Muscle layer of duodenum (tissue), 2 donors: ENCODE results near the gene IQCE.

ENCODE experiments used
- H3K27ac ChIP-seq: one replicate; pipeline ENCODE4 v1.7.0; 2013; ENCODE audit warnings: mild to moderate bottlenecking, low read length
- H3K27me3 ChIP-seq: one replicate; pipeline ENCODE4 v1.7.0; 2013; ENCODE audit warnings: low read depth, mild to moderate bottlenecking, control low read depth, low read length
- H3K36me3 ChIP-seq, 2 donors: one replicate each; pipeline ENCODE4 v1.7.0; 2013; ENCODE audit warnings: low read length in 2 of 2, control low read depth in 1 of 2, mild to moderate bottlenecking in 1 of 2; ENCODE audit not compliant: insufficient read depth in 2 of 2, control insufficient read depth in 1 of 2
- H3K4me1 ChIP-seq, 2 donors: one replicate each; pipeline ENCODE4 v1.7.0; 2013; ENCODE audit warnings: low read length in 2 of 2, mild to moderate bottlenecking in 2 of 2, control low read depth in 1 of 2, moderate library complexity in 1 of 2; ENCODE audit not compliant: insufficient read depth in 2 of 2, control insufficient read depth in 1 of 2
- H3K4me3 ChIP-seq, 2 donors: one replicate each; pipeline ENCODE4 v1.7.0; 2013; ENCODE audit warnings: low read length in 2 of 2, low read depth in 1 of 2, mild to moderate bottlenecking in 1 of 2
- H3K9me3 ChIP-seq, 2 donors: one replicate each; pipeline ENCODE4 v1.7.0; 2013; ENCODE audit warnings: low read length in 2 of 2, control low read depth in 1 of 2, mild to moderate bottlenecking in 1 of 2; ENCODE audit not compliant: control insufficient read depth in 1 of 2
- donor health status: healthy.

Gene IQCE

GRCh38 chr7:2637505-2638223, 78.9 kb downstream of the IQCE start:
- Histone ChIP-seq H3K9me3 (no peaks in the 10 kb centered on the region), H3K4me3 (no peak overlapping the region), H3K36me3 (no peaks in the 10 kb centered on the region), H3K4me1 (peaks cover 3 to 68% of the 10 kb centered on the region in 2 donors), H3K27ac (no peak overlapping the region), H3K27me3 (no peaks in the 10 kb centered on the region)

GRCh38 chr7:2638224-2638991, 79.6 kb downstream of the IQCE start:
- Histone ChIP-seq H3K4me3 (no peak overlapping the region), H3K27me3 (no peaks in the 10 kb centered on the region), H3K4me1 (peaks cover 3 to 60% of the 10 kb centered on the region in 2 donors), H3K27ac (no peak overlapping the region), H3K9me3 (no peaks in the 10 kb centered on the region), H3K36me3 (no peaks in the 10 kb centered on the region)

DNA sequence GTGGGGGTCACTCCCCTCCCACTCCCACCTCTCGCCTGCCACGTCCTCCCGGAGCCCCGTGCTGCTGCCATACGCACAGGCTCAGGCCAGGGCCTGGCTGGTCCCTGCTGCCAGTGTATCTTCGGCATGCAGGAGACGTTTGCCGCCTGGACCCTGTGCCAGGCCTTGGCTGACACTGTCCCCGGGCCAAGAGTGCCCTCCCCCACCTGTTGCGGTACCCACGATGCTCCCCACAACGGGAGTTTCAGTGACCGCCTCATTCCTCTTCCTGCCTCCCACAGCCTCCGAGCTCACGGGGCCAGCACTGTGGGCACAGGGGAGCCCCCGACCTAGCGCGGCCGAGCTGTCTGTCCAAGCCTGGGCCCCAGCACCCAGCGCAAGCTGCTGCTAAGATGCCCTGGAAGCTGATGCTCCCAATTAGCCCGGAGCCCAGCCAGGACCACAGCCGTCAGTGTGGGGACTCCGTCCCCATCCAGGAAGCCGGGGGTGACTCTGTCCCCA, 80.5 kb downstream of the IQCE start:
- H3K27ac ChIP-seq, result no peak overlapping the region

GRCh38 chr7:2639695-2640481, 81.1 kb downstream of the IQCE start:
- no peak overlapping the region for H3K4me3 ChIP-seq
- peaks cover 3 to 54% of the 10 kb centered on the region in 2 donors for H3K4me1 ChIP-seq
- H3K36me3 ChIP-seq, result no peaks in the 10 kb centered on the region
- H3K27ac ChIP-seq, result no peak overlapping the region
- H3K27me3 ChIP-seq, result no peaks in the 10 kb centered on the region
- no peaks in the 10 kb centered on the region for H3K9me3 ChIP-seq

More for the DNA sequence above, 80.5 kb downstream of the IQCE start:
- Histone ChIP-seq H3K4me1 (peaks cover 3 to 54% of the 10 kb centered on the region in 2 donors), H3K36me3 (no peaks in the 10 kb centered on the region), H3K4me3 (no peak overlapping the region), H3K9me3 (no peaks in the 10 kb centered on the region), H3K27me3 (no peaks in the 10 kb centered on the region)

- Histone ChIP-seq H3K27me3 (no peaks in the 10 kb centered on the region), H3K4me1 (peaks cover 3 to 57% of the 10 kb centered on the region in 2 donors), H3K4me3 (no peak overlapping the region), H3K36me3 (no peaks in the 10 kb centered on the region), H3K9me3 (no peaks in the 10 kb centered on the region), H3K27ac (no peak overlapping the region)
Observed at GRCh38 chr7:2640482-2640830, 81.7 kb downstream of the IQCE start.

- Histone ChIP-seq H3K4me1 (peaks cover 3 to 57% of the 10 kb centered on the region in 2 donors), H3K27me3 (no peaks in the 10 kb centered on the region), H3K9me3 (no peaks in the 10 kb centered on the region), H3K36me3 (no peaks in the 10 kb centered on the region), H3K27ac (no peak overlapping the region), H3K4me3 (peak overlapping the region in 1 of 2 donors; percentile 20)
Observed at GRCh38 chr7:2640846-2641316, 82.1 kb downstream of the IQCE start.

GRCh38 chr7:2641406-2642393, 82.9 kb downstream of the IQCE start:
- H3K36me3 ChIP-seq, result no peaks in the 10 kb centered on the region
- H3K27ac ChIP-seq, result no peak overlapping the region
- no peaks in the 10 kb centered on the region for H3K9me3 ChIP-seq
- peaks cover 3 to 57% of the 10 kb centered on the region in 2 donors for H3K4me1 ChIP-seq
- peak overlapping the region in 1 of 2 donors; percentile 20 for H3K4me3 ChIP-seq
- H3K27me3 ChIP-seq, result no peaks in the 10 kb centered on the region

DNA sequence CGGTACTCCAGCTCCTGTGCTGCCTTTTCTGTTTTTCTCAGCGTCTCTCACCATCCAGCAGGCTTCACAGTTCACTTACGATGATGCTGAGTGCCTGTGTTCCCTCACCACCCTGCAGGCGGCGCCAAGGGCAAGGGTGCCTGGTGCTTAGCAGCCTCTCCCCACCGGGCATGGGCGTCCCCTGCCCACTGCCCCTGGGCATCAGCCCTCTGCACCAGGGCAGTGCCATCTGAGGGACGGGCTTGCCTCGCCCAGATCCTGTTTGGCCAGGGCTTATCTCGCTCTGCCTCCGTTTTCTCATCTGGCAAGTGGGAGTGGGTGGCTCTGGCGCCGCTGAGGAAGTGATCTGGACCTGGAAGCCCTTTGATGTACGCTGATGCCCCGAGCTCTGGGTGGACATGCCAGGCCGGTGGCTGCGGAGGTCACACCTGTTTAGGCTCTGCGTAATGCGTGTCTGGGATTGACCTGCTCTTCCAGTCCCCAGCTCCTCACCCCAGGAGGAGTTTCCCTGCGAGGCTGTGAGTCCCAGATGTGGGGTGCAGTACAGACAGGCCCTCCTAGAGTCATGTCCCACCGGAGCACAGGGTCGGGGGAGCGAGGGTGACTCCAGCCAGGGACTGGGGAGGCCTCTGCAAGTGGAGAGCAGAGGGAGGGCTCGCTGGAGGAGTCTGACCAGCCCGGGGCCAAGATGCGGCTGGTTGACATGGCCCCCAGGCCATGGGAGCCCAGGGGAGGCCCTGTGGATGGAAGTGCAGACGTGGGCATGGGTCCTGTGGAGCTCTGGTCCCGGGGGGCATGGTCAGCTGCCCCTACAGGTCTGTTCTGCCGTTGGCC, 84.8 kb downstream of the IQCE start:
- Histone ChIP-seq H3K27me3 (no peaks in the 10 kb centered on the region), H3K36me3 (peaks cover 10 to 16% of the 10 kb centered on the region in 2 donors), H3K4me3 (no peak overlapping the region), H3K4me1 (peaks cover 3 to 43% of the 10 kb centered on the region in 2 donors), H3K9me3 (no peaks in the 10 kb centered on the region), H3K27ac (no peak overlapping the region)

- Histone ChIP-seq H3K9me3 (no peaks in the 10 kb centered on the region), H3K27me3 (no peaks in the 10 kb centered on the region), H3K36me3 (peaks cover 10 to 16% of the 10 kb centered on the region in 2 donors), H3K4me1 (peaks cover 3 to 37% of the 10 kb centered on the region in 2 donors), H3K4me3 (no peak overlapping the region), H3K27ac (no peak overlapping the region)
Observed at GRCh38 chr7:2644220-2644561, 85.4 kb downstream of the IQCE start.
